Measurements from ENCODE around the gene MPP2.

DNA sequence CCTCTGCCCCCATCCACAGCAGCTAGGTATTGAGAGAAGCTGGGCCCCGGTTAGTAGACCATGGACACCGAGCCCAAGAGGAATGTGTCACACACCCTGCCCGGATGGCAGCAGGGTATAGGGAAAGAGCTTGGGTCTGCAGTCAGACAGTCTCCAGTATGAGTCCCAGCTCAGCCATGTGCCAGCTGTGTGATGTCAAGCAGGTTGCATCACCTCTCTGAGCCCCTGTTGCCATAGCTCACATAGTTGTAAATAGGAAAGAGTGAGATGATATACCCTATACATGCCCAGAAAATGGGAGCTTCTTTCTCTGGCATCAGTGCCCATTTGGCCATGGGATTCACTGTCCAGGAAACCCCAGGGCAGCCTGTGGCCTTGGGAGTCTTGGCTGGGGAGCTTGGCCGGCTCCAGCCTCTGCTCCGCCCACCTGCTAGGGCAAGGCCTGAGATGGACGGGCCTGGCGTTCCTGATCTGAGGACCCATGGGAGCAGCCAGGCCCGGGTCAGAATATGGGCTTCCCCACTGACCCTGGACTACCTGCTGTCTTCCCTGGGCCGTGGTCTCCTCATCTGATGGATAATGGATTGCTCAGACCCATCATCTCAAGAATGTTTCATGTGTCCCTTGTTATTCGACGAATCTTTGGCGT lies 47.1 kb downstream of the MPP2 start:
- TF ChIP-seq, protein P1, sequence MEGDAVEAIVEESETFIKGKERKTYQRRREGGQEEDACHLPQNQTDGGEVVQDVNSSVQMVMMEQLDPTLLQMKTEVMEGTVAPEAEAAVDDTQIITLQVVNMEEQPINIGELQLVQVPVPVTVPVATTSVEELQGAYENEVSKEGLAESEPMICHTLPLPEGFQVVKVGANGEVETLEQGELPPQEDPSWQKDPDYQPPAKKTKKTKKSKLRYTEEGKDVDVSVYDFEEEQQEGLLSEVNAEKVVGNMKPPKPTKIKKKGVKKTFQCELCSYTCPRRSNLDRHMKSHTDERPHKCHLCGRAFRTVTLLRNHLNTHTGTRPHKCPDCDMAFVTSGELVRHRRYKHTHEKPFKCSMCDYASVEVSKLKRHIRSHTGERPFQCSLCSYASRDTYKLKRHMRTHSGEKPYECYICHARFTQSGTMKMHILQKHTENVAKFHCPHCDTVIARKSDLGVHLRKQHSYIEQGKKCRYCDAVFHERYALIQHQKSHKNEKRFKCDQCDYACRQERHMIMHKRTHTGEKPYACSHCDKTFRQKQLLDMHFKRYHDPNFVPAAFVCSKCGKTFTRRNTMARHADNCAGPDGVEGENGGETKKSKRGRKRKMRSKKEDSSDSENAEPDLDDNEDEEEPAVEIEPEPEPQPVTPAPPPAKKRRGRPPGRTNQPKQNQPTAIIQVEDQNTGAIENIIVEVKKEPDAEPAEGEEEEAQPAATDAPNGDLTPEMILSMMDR (IDR thresholded peaks at IDR 0.05): no peak
- TF ChIP-seq POLR2AphosphoS5 (IDR thresholded peaks at IDR 0.05) (no peak), POLR2A (IDR thresholded peaks at IDR 0.05) (no peak), EP300 (IDR thresholded peaks at IDR 0.05) (no peak)
